ENCODE data around the gene TTC34. TPM values are rescaled to one million over a fixed set of nuclear protein-coding genes. Genes with fewer than 3 reads are reported as not detected.

The TTC34 gene
- total RNA-seq, 4 donors from 2014 or later: 0.17 to 0.75 (median 0.27) TPM

GRCh38 chr1:2586154-2587070 lies 215.1 kb downstream of the TTC34 start, which contains the start of gene PRXL2B:
Gene PRXL2B, plus strand, starts transcription at chr1:2586777. Its CDS starts 109 bp downstream, at chr1:2586886.
- no peak for TF ChIP-seq CTCF (IDR thresholded peaks at IDR 0.05; ENCODE audit: low read depth)

Other genes starting within 250 kb of the TTC34 start
- 10 to 100 TPM; 34.4 to 94.6 (median 61.0) TPM for gene TNFRSF14, start 245.3 kb downstream of the TTC34 start, total RNA-seq
- gene PRXL2B, start 214.9 kb downstream of the TTC34 start, total RNA-seq: 10 to 100 TPM in 1 of 4 donors, 1 to 10 TPM in 3; 6.4 to 11.1 (median 7.4) TPM
- 1 to 10 TPM in 2 of 4 donors, not detected in 2; 1.3 to 4.0 TPM for gene MMEL1, start 168.7 kb downstream of the TTC34 start, total RNA-seq
- not detected for gene ACTRT2, start 219.8 kb upstream of the TTC34 start, total RNA-seq

Measured in subcutaneous adipose tissue (tissue), 4 donors.